Spleen (tissue), 7 donors: ENCODE data around the gene PRPSAP1.

ENCODE experiments used
- POLR2A ChIP-seq, 3 donors: fragments of 450-650 bp; IDR thresholded peaks; one replicate each; pipeline ENCODE4 v1.5.1; 2017; ENCODE audit warnings: antibody characterized with exemption in 3 of 3, mild to moderate bottlenecking in 1 of 3
- POLR2AphosphoS5 ChIP-seq, 3 donors: sonication (generic); formaldehyde crosslinking; IDR thresholded peaks; one replicate each; pipeline ENCODE4 v1.5.1; 2017; ENCODE audit warnings: antibody characterized with exemption in 3 of 3
- TF ChIP-seq, protein P1 (sequence below), 11 experiments: fragments of 200-600 bp in 7 of 11; fragments of 450-650 bp in 4 of 11; sonication (generic) in 4 of 11; IDR thresholded peaks in 8 of 11; conservative IDR thresholded peaks in 3 of 11; 1 replicate in 7 of 11; 2 replicates in 4 of 11; pipeline versions ENCODE4 v1.4.0 to v1.8.0; 2016 to 2021; ENCODE audit warnings: antibody characterized with exemption in 11 of 11, inconsistent platforms in 4 of 11, mild to moderate bottlenecking in 1 of 11
- donor health status: DM: no; HTN: no; CAD: no; lungs with moderate emphysema.
- donor health status: DM: no; HTN: no; CAD: no.
- donor health status: DM: no; HTN: no; CAD: no.

GRCh38 chr17:76379275-76379641 lies 25.5 kb upstream of the PRPSAP1 start:
- TF ChIP-seq, protein P1, sequence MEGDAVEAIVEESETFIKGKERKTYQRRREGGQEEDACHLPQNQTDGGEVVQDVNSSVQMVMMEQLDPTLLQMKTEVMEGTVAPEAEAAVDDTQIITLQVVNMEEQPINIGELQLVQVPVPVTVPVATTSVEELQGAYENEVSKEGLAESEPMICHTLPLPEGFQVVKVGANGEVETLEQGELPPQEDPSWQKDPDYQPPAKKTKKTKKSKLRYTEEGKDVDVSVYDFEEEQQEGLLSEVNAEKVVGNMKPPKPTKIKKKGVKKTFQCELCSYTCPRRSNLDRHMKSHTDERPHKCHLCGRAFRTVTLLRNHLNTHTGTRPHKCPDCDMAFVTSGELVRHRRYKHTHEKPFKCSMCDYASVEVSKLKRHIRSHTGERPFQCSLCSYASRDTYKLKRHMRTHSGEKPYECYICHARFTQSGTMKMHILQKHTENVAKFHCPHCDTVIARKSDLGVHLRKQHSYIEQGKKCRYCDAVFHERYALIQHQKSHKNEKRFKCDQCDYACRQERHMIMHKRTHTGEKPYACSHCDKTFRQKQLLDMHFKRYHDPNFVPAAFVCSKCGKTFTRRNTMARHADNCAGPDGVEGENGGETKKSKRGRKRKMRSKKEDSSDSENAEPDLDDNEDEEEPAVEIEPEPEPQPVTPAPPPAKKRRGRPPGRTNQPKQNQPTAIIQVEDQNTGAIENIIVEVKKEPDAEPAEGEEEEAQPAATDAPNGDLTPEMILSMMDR (IDR thresholded peaks at IDR 0.05 in 8 of 11, conservative IDR thresholded peaks at IDR 0.05 in 3 of 11): no peak
- TF ChIP-seq POLR2AphosphoS5 (IDR thresholded peaks at IDR 0.05) (no peak), POLR2A (IDR thresholded peaks at IDR 0.05) (no peak)
